ENCODE measurements around the gene OGFR.
"Not testable (repeated sequence)": the region's sequence is repeated elsewhere in the genome, so short reads cannot be mapped to it uniquely, and the experiment has no call there.

OGFR gene

DNA sequence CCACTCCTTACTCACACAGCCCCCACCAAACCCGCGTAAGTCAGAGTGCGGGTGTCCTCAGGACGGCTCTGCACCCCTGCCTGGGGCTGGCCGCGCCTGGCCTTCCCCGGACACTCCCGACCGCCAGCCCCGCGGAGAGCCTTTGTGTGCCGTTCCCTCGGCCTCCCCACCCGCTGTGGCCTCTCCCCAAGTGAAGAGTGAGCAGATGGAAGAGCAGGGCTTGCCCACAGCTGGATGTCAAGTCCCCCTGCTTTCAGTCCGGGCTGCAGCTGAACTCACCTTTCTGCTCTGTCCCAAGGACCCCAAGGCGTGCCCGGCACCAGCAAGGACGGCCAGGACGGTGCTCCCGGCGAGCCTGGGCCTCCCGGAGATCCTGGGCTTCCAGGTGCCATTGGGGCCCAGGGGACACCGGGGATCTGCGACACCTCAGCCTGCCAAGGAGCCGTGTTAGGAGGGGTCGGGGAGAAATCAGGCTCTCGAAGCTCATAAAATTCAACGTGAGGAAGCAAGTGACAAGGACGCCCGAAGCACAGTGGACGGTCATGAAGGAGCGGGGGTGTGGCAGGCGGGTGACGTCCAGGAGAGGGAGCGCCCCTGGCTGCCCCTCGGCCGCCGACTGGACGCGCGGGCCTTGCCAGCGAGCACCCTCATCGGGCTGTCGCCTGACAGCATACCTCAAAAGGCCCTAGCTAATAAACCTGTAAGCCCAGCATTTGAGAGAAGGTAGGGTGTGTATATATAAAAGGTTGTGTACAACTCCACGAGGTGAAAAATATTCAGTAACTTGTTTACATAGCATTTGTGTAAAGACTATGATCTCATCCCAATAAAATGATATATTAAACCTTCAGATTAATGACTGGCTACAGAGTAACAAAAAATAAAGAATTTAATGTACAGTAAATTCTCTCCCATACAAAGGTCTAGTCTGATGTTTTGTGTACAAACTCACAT is 35.9 kb downstream of the OGFR start:
- DNase-seq (ENCODE audit: low read depth), result no peak

DNA sequence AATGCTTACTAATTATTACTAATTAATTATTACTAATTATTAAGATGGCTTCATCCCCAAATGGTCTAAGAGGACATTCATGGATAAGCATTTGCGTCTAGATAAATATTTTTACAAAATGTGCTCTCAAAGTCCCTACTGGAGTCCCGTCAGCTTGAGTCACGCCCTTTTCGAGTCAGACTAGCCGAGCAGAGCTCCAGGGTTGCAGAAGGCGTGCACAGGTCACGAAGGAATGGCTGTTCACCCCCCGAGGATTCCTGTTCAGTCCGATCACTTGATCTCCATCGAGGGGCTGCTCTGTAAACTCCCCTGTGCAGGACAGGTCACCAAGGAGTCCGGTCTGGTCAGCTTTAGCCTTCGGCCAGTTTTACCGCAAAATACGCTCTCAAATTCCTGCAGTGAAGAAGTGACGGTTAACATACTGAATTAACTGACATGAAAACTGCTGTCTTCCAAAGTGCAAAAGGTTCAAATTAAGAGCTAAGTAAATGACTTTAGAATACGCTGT is 37.1 kb downstream of the OGFR start:
- no peak for DNase-seq (ENCODE audit: low read depth)

DNA sequence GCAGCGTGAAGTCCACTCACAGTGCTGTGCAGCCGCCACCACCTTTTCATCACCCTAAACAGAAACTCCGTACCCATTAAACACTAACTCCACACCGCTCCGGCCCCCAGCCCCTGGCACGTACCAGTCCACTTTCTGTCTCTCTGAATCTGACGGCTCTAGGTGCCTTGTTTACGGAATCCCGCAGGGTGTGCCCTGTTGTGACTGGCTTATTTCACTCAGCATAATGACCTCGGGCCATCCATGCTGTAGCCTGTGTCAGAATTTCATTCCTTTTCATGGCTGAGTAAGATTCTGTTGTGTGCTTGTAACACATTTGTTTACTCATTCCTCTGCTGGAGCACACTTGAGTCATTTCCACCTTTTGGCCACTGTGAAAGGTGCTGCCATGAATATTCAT is 39.0 kb downstream of the OGFR start:
- no peak for DNase-seq (ENCODE audit: low read depth)

DNA sequence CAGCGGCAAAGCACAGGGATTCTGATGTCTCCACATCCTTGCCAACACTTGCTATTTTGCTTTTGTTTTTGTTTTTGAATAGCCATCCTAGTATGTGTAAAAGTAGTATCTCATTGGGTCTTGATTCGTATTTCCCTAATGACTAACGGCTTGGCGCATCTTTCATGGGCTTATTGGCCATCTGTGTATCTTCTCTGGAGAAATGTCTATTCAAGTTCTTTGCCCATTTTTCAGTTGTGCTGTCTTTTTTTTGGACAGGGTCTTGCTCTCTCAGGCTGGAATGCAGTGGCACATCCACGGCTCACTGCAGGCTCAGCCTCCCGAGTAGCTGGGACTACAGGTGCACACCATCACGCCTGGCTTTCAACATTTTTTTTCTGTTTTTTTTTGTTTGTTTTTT is 39.5 kb downstream of the OGFR start:
- DNase-seq (ENCODE audit: low read depth), result no peak

DNA sequence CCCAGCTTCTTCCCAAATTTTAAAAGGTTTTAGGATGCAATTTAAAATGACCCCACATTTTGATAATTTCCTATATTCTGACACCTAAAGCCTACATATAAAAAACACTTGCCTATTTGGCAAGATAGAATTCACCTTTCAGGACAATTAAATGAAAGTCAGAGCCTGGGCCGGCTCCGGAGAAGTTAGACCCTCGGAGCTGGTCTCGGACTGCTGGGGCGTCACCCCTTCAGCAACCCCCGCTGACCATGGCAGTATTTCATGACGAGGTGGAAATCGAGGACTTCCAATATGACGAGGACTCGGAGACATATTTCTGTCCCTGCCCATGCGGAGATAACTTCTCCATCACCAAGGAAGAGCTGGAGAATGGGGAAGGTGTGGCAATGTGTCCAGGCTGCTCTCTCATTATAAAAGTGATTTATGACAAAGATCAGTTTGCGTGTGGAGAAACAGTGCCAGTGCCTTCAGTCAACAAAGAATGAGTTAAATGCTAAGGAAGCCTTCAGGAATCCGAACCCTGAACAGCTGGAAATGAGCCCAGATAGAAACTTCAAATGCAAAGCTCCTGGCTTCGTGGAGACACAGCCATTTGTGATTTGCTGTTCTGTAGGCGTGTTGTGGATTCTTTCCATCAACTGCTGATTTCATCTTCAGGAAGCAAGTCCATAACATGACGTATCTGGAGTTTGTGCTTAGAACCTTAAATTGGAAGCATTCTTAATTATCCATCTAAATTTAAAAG is 41.0 kb downstream of the OGFR start:
- DNase-seq (ENCODE audit: low read depth), result no peak

DNA sequence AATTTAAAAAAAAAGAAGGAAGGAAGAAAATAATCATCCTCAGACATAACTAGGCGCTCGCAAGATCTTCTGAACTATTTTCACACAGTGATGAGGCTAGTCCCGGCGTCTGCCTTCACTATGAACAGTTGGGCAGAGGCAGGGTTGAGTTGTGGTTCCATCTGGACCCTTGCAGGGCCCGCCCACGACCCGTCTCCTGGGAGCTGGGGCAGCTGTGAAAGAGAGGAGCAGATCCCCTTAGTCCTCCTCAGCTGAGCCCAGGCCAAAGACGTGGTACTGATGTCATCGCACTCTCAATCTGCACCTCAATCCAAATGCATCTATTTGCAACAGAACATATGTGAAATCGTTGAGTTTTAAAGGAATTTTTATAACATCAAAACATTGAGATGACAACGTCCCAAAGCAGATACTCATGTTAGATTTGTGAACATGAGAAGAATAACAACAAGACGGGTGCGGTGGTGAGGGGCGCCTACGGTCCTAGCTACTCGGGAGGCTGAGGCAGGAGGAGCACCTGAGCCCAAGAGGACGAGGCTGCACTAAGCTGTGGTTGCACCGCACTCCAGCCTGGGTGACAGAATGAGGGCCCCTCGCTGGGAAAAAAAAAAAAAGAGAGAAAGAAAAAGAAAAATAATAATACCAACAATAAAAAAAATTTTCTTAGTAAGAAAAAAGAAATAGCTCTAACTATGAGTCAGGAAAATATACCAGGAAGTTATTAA is 41.7 kb downstream of the OGFR start:
- no peak for DNase-seq (ENCODE audit: low read depth)

DNA sequence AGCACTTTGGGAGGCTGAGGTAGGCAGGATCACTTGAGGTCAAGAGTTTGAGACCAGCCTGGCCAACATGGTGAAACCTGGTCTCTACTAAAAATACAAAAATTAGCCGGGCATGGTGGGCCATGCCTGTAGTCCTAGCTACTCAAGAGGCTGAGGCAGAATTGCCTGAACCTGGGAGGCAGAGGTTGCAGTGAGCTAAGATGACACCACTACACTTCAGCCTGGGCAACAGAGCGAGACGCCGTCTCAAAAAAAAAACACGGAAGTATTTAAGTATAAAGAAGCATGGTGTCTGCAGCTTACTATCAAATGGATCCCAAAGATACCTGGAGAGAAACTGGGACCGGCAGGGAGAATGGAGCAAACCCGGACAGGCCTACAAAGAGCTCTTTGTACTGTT is 44.3 kb downstream of the OGFR start:
- not testable (repeated sequence) for DNase-seq (ENCODE audit: low read depth)

DNA sequence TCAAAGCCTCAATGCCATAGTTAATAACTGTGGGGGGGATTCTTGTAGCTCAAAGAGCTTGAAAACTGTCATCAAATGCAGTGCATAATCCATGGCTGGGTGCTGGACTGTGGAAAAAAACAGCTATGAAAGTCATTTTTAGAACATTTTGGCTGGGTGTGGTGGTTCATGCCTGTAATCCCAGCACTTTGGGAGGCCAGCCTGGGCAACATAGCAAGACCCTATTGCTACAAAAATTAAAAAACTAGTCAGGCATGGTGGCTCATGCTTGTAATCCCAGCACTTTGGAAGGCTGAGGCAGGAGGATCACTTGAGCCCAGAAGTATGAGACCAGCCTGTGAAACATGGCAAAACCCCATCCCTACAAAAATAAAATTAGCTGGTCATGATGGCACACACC is 44.8 kb downstream of the OGFR start:
- no peak for DNase-seq (ENCODE audit: low read depth)

DNA sequence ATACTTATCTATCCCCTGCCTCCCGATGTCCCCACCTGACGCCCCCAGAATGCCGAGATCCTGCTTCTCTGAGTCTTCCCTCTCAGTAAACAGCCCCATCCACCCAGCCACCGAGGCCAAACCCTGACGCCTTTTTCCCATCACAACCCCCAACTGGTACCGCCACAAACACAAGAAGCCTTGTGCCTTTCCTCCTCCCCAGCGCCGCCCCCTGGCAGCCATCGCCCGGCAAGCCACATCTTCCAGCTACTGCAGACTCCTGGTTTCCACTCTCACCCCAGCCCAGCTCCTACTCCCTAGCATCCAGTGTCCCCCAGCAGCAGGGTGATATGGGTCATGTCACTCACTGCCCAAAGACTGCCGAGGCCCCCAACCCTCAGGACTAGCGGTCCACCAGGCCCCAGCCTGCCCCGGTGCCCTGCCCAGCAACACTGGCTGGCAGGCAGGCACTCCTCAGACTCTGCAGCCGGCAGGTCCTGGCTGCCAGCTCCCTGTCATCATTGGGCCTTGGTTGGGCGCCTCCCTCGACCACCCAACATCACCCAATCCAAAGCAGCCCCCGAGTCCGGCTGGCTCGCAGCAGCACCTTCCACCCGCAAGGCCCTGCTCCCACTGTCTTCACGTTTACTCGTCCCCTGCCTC is 45.8 kb downstream of the OGFR start:
- DNase-seq (ENCODE audit: low read depth), result no peak

DNA sequence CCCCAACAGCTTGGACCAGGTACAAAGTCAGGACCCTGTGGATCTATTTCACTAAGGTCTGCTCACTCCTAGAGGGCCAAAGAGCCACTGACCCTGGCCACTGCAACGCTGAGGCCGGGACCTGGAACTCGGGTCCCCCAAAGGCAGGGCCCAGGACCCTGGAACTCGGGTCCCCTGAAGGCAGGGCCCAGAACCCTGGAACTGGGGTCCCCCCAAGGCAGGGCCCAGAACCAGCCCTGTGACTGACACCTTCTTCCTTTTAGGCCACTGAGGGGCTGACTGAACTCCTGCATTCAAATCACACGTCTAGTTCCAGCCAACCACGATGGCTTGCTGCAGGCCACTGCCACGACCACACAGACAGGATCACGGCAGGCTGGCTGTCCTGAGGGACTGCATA is 47.6 kb downstream of the OGFR start:
- DNase-seq (ENCODE audit: low read depth), result no peak

DNA sequence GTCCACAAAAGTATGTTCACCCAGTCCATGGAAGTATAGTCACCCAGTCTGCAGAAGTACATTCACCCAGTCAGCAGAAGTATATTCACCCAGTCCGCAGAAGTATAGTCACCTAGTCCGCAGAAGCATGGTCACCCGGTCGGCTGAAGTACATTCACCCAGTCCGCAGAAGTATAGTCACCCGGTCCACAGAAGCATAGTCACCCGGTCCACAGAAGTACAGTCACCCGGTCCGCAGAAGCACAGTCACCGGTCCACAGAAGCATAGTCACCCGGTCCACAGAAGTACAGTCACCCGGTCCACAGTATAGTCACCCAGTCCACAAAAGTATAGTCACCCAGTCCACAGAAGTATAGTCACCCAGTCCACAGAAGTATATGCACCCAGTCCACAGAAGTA is 48.2 kb downstream of the OGFR start:
- DNase-seq (ENCODE audit: low read depth), result no peak

DNA sequence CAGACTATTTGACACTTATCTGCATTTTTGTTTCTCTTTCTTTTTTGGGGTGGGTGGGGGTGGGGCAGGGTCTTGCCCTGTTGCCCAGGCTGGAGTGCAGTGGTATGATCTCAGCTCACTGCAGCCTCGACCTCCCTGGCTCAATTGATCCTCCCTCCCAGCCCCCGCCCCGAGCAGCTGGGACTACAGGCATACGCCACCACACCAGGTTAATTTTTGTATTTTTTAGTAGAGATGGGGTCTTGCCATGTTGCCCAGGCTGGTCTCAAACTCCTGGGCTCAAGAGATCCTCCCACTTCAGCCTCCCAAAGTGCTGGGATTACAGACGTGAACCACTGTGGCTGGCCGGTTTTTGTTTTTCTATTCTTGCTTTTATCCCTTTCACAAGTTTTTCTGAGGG is 48.7 kb downstream of the OGFR start:
- DNase-seq (ENCODE audit: low read depth), result not testable (repeated sequence)

DNA sequence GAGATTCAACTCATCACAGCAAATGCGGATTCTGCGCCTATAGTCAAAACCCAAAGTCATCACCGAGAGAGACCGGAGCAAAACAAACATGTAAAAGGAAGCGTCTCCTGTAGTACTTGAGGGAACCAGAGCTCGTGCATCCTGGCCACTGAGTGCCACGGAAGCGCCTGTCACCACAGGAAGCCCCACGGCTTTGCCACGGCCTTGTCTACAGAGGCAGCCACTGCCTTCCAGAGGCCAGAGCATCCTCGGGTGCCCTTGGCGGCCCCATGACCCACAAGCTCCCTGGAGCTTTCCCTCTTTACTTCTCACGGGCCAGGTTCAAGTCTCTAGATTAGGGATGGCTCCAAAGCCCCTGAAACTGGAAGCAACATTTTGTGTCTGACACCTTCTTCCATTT is 49.5 kb downstream of the OGFR start:
- no peak for DNase-seq (ENCODE audit: low read depth)

DNA sequence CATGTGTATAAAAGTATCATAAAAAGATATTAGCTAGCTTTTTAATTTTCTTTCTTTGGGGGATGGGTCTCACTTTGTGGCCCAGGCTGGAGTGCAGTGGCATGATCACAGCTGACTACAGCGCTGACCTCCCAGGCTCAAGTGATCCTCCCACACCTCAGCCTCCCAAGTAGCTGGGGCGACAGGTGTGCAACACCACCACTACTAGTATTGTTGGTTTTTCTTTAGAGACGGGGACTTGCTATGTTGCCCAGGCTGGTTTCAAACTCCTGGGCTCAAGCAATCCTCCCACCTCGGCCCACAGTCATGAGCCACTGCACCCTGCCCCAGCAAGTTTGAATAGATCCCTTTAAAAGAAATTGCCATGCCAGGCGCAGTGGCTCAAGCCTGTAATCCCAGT is 50.5 kb downstream of the OGFR start:
- DNase-seq (ENCODE audit: low read depth), result no peak

DNA sequence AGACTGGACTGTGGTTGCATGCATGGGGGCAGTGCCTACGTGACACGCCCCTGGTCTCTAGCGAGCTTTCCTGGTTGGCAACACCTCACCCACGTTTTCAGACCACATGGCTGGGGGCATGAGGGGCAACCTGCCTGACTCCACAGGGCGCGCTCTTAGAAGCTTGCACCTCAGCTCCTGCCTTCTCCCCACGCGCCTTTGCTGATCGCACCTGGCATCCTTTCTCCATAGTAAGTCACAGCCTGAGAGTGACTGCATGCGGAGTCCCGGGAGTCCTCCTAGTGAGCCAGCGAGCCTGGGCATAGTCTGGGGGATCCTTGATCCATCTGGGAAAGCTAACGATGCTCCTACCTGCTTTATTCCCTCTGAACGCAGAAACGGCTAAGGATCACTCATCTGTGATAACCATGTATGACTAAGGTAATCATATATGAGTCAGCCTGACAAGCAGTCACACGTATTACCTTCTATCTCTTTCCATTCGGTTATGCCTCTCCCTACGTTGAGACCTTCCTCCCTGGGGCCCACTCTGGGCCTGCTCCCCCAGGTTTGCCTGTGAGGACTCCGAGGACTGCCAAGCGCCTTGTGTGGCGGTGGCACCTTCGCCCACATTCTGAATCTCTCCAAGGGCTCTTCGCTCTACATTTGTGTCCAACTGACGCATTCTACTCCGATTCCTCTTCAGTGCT is 52.4 kb downstream of the OGFR start:
- DNase-seq (ENCODE audit: low read depth), result no peak

DNA sequence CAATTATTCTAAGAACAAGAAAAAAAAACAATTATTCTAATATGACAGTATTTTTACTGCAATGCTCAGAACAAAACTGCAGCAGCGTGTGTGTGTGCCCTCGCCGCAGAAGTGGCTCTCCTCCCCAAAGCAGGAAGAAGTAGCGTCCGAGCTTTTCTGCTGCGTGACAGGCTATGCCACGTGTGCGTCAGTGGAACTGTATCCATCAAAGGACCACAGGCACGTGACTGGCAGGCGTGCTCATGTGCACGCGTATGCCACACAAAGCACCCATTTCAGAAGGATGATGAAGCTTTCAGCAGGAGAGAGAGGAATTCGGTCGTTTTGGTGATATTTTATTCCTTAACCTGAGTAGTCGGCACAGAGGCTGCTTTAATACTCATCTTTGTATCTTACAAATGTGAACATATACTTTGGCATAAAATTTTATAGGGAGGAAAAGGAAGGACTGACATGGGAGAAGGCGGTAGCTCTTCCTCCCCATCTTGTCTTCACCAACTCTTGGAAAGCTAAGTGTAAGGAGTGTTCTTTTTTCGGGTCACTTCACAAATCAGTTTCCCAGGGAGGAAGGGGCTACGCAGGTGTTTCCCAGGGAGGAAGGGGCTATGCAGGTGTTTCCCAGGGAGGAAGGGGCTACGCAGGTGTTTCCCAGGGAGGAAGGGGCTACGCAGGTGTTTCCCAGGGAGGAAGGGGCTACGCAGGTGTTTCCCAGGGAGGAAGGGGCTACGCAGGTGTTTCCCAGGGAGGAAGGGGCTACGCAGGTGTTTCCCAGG is 53.6 kb downstream of the OGFR start:
- DNase-seq (ENCODE audit: low read depth), result no peak

DNA sequence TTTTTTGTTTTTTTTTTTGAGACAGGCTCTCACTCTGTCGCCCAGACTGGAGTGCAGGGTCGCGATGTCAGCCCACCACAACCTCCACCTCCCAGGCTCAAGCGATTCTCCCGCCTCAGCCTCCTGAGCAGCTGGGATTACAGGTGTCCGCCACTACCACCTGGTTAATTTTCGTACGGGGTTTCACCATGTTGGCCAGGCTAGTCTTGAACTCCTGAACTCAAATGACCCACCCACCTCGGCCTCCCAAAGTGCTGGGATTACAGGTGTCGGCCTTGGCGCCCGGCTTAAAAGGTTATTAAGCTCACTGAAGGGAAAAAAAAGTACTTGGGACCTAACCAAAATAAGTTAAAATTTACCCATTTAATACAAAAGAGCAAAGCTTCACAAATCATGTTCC is 55.1 kb downstream of the OGFR start:
- DNase-seq (ENCODE audit: low read depth), result no peak

DNA sequence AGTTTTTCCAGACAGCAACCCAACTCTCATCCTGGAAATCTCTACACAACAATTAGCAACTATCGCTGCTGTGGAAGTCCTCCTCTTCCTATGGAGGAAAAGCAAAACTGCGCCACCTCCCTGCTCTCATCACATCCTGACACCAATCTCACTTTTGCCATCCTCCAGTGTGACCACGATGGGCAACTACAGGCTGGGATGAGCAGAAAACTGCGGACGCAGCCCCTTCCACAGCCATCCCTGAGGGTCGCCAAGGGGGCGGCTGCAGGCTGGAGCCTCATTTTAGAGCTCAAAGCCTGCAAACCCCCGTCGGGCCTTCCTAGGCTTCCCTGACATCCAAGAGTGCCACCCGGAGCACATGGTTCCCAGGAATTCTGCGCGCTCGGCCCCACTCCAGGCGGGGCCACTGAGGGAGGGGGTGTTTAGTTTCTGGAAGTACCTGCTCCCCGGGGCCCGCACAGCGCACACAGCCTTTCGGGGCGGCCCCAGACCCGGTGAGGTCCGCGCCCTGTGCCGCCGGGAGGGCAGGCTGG is 55.8 kb downstream of the OGFR start:
- DNase-seq (ENCODE audit: low read depth), result no peak

DNA sequence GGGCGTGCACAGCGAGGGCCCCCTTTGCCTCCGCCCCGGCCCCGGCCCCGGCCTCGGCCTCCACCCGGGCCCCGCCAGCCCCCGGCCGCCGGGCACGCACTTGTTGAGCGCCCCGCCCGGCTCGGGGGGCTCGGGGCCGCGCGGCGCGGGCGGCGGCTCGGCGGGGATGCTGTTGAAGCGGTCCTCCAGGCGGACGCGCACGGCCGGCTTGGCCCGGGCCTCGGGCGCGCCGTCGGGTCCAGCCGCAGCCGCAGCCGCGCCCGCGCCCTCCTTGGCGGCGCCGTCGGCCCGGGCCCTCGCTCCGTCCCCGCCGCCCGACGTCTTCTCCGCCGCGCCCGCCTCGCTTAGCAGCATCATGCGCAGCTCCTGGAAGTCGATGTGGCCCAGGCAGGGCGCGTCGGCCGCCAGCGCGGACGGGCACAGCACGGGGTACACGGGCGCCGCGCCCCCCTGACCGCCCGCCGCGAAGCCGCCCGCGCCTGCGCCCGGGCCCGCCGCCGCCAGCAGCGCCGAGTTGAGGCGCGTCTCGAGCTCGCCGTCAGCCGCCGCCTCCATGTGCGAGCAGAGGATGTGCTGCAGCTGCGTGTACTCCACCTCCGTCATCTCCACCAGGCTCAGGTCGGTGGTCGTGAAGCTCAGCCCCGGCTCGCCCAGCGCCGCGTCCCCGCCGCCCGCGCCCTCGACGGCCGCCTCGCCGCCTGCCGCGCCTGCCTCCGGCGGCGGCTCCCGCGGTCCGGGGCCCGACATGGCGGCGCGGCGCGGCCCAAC is 56.5 kb downstream of the OGFR start:
- no peak for DNase-seq (ENCODE audit: low read depth)
